Right kidney (tissue), 1 donor: ENCODE measurements around the gene MED12L.

Experiments
- DNase-seq: peaks from one replicate; pipeline ENCODE4 v3.0.0-alpha.2; 2016

Gene MED12L

DNA sequence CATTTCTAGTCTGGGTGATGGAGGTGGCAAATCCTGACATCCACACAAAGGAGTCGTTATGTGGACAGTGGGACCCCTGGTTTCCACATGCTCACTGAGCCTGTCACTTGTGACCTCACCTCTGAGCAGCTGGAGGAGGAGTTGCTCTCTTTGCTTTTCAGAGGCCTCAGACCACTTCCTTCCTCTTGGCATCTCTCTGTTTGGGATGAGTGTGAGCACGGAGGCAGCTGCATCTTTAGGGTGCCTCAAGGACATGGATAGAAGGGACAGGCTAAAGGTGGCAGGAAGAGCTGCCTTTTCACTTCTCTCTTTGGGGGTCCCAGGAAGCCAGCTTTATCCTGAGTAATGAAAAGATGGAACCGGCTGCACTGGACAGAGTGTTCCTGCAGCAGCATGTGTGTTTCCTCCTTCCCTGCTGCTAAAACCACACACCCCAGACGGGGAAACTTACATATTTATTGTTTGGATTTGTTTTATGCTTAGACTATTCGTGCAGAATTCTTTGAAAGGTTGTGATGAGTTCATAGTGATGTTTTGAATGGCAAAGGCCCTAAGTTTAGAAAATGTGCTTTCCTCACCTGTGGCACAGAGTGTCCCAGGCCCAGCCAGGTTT, 85.8 kb downstream of the MED12L start:
- DNase-seq = no peak

DNA sequence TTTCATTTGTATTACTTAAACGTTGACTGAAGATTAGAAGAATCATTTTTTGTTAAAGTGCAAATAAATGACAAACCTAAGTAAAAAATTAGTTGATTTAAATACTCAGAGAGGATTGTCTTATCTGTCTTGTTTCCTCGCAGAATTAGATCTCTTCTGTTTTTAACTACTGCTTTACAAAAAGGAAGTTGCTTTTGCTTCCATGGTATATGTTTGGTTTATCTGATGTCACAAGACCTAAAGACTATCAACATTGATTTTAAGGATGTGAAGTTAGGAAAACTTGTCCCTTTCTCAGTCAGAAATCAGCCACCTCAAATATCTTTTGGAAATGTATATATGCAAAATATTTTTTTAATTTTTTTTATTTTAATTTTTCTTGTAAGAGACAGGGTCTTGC, 88.9 kb downstream of the MED12L start:
- DNase-seq = no peak

DNA sequence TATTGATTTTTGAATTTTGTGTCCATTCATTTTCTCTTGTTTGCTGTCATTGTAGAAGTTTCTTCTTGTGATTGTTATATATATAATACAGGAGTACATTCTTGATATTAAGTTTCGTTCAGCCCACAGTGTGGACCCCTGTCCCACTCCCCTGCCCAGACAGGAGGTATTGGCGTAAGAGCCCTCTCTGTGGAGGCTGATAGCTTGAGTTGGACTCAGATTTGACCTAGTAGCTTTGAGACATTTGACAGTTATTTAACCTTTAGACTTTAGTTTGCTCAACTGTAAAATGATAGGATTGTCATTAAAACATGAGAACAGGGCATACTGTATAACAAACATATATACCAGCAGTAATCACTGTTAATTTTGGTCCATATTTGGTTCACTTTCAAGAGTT, 90.5 kb downstream of the MED12L start:
- no peak for DNase-seq

DNA sequence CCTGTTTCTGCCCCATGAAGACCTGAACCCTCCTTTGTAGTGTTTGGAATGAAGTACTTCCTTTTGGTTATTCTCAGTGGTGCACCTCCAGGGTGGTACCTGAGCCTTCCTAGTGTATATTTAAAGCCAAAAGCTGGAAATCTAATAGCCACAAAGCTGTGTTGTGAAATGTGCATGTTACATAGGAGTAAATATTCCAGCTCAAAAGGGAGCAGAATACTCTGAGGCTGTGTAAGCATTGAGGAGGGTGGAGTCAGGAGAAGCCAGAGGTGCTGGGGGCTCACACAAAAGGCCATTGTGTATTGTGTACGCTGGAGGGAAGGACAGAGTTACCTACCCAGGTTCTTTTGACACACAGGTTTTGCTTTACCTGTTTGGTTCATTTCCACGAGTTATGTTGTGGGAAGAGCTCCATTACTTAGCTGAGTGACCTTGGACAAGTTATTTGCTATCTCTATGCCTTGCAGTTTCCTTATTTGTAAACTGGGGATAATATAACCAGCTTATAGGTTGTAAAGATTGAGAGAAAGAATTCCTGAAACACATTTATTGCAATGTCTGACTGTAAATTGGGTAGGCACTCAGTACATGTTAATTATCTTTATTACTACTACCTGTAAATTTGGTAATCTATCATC, 92.9 kb downstream of the MED12L start:
- DNase-seq = no peak

DNA sequence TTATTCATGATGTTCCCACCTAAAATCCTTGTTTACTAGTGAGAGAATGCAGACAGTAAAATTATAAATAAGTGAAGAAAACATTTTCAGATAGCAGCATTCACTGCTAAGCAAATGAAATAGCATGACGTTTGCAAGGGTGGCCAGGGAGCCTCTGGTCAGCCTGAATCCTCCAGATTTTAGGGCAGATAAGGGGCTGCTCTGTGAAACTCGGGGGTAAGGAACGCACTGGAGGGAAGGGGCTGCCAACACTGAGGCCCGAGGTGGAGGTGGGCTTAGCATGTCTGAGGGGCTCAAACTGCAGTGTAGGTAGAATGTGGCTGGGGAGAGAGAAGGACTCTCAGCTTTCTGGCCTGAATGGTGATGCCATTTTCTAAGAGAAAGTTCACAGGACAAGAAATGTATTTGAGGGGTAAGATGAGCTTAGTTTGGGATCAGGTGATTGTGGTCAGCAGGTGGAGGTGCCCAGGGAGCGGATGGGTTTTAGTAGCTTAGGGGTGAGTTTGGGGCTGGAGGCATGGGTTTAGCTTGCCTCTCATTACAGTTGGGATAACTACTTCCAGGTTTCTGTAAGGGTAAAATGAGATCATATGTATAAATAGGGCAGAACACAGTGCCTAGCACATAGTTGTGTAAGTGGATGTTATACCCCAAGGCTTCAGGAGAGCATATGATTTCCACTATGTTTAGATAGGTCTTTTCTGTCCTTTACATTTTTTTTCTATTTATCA, 97.0 kb downstream of the MED12L start:
- DNase-seq = no peak

DNA sequence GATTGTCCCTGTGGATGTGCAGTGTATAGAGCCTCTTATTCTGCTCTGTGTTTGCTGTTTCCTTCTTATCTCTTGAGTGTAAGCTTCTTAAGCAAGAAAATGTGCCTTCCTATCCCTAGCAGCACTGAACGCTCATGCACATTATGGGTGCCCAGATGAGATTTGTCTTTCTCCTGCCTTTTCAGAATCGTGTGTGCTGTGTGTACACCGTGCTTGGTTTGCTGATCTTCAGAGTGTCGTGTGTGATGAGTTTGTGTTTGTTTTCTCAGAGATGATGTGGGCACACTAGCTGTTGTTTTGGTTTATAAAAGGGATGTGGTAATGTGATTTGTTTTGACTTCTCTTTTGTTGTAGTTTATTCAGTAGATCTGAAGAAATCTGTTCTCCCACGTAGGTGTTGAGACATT, 97.8 kb downstream of the MED12L start:
- DNase-seq = no peak

DNA sequence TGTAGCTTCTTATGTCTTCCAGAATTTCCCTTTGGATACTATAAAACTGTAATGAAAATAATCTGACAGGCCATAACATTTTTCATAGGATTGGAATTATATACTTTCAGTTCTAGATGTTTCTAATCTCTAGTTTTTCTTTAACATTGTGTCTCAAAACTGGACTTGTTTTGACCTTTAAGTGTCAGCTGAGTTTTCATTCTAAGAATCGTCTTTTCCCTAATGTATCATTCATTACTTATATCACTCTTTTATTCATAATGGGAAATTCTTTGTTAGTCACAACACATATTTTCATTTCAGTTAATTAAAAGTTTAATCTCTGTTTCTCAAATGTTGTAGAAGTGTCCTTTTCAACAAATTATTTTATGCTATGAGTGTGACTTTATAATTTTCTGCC, 105.6 kb downstream of the MED12L start:
- DNase-seq = no peak

DNA sequence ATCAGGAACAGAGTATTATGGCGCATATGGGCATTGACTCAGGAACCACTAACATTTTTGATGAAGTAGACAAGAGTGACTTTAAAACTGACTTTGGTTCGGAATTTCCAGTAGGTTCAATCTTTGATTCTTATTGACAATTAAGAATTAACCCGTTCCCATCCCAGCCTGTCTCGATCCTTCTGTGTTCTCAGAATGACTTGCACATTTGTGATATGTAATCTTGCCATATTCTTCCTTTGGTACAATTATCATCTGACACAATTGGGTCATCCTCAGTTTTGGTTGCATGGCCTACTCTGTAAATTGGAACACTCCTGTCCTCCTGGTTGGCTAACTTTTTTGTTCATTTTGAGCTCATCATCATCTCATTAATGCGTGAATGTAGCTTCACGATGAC, 107.1 kb downstream of the MED12L start:
- DNase-seq = no peak

DNA sequence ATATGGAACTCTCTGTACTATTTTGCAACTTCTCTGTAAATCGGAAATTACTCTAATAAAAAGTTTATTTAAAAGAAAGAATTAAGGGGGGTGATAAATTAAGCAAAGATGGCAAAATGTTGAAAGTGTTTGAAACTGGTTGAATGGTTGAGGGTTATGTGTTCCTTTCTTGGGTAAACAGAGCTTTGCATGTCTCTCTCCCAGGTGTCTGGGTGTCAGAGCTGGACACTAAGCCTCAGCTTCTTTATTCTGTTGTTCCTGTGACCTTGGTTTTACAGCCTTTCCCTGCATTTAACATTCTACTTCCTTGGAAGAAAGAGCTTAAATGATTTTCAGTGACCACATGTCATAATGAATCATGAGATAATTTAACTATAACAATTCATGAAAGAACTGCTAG, 110.4 kb downstream of the MED12L start:
- no peak for DNase-seq

DNA sequence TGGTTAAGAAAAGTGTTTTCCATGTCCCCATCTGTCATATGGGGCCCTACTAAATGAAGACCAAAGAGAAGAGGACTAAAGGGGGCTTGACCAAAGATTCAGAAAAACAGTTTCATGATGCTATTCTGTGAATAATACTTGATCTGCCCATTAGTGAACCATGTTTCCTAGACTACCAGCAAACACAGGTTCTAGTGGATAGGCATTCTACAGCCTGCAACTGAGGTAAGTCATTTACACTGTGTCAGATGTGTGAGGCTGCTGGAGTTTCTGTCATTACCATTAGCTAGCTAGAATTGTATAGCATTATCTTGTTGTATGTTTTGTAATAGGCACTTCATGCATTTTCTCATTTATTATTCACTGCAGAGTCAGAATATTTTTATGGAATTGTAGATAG, 111.0 kb downstream of the MED12L start:
- no peak for DNase-seq

DNA sequence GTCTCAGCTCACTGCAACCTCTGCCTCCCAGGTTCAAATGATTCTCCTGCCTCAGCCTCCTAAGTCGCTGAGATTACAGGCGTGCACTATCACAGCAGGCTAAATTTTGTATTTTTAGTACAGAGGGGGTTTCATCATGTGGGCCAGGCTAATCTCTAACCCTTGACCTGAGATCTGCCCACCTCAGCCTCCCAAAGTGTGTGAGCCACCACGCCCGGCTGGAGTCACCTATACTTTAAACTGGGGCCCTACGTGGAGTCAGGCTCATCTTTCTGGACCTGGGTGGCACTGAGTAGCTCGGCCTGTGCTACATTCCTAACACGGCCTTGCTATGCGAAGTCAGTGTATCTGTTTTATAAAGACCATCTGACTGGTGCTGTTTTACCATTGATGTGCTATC, 111.8 kb downstream of the MED12L start:
- no peak for DNase-seq

DNA sequence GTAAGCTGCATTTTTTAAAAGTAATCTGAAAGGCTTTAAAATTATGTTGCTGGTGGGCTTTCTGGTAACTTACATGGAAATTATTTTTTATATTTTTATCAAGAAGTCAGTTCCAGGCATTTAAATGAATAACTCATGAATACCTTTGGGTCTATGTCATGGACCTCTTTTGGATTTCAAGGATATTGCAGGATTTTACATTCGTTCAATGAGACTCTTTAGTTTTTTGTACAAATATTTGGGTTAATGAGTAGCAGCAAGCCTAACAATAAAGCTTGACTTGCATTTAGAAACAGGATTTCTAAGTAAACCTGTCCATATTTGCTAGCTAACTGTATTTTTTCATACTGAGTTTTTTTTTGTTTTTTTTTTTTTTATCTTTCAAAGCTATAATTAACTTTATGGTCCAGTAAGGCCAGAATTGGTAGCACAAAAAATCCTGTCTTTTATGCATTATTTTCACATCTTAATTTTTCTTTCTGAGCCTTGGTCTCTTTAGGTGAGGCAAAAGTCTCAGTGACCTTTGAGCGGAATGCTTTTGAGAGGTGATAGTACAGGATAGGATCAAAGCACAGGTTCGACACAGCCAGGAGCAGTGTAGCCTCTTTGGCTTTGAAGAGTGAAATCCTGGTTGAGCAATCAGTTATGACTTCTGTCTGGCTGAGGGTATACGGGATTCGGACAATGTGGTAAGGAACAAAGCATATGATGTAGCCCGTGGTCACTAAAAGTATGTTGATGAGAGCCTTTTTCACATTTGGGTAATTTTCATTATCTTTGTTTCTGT, 112.7 kb downstream of the MED12L start:
- no peak for DNase-seq

DNA sequence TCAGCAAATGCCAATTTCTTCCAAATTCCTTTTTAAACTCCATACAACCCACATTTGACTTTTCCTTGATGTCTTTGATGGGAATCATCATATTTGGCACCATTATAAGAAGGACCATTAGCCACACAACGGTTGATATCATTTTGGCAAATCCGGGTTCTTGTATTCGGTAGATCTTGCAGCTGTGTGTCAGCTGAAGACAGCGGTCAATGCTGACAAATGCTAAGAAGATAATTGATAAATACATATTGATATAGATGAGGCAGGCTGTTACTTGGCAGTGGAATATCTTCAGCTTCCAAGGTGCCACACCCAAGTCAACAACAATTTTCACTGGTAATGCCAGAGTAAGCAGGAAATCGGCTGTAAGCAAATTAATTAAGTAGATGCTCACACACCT, 113.4 kb downstream of the MED12L start:
- DNase-seq = no peak

DNA sequence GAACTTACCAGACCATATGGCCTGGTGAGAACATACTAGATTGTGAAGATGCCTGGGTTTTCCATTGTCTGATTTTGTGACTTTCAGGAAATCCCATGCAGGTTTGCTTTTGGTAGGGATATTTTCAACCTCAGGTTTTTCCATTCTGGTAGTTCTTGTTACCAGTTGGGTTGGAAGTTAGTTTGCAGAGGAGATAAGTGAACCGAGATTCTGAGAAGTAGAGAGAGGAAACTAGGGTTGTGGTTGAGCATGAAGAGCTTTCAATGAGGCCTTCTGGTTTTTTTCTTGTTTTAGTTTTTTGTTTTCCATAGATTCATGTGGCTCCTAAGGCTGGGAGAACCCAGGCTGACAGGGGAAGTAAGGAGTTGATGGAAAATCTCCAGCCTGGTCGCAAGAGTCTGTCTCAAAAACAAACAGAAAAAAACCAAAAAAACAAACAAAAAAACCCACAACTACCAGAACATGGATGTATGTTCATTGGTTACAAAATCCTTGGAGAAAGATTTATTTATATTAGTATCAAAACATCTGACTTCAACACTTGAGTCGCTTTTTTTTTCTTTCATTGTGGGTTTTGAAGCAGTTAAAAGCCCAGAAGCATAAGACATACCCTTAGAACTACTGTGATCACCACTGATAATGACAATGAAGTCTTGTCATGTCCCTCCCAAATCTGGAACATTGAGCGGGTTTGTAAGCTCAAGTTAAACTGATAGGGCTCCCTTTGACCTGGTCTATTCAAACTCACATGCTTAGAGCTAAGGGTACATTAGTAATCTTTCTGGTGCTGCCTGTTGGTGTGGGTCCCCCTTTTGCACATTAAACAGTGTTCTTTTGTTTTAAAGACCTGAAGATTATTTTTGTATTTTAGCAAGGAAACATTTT, 114.3 kb downstream of the MED12L start:
- no peak for DNase-seq

DNA sequence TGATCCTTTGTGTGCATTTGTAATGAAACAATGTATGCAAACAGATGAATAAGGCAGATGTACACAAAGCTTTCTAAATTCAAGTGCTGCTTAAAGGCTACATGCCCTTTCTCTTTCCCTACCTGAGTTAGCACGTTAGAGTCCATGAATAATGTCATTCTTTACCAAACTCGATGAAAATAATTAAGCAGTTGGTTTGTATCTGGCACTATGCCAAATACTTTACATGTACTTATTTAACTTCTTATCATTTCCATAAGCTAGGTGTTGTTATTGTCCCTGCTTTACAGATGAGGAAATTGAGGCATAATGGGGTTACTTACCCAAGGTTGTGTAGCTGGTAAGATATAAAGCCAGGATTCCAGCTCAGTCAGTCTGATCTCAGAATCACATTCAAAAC, 115.1 kb downstream of the MED12L start:
- DNase-seq = no peak

DNA sequence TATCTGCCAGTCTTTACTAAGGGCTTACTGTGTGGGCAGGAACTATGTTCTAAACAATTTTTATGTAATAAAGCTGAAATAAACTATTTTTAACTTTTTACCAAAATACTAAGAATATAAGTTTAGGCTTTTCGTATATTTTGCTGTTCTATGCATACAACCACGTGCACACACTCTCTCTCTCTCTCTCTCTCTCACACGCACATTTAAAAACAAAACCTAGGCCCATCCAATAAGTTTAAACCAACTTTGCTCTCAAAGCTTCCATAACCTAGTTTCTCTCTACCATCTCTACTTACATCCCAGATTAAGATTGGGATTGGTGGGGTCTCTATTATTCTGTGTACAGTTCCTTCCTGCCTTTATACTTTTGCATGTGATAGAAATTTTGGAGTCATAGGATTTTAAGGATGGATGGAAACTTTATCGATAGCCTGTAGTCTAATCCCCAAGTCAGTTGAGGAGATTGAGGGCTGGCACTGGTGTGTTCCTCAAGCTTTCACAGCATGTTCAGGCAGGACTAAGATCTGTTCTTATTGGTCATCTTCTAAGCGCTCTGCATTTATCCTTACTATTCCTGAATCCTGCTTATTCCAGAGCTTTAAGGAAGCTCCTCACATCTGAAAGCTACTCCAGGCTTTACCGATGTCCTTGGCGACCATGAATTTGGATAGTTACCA, 115.7 kb downstream of the MED12L start:
- DNase-seq = no peak

DNA sequence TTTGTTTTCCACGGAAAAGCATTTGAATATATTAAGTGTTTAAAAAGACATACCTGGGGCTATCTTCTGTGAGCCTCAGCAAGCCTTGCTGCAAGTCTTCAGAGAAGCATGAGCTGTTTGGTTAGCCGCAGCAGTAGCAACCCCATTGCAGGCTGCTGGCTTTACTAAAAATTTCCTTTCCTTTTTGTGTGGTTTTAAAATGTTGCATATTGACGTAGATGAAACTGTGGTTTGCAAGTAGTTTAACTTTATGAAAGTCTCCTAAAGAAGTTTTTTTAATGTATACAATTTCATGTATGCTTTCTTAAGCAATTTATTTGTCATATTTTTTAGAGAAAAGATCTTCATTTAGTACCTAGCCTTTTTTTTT, 117.6 kb downstream of the MED12L start, which contains the start of gene GPR171:
GPR171 (minus strand) TSS at position 166 of the 370 bp plus-strand sequence. CDS start 3,830 bp downstream, outside the sequence.
- no peak for DNase-seq

DNA sequence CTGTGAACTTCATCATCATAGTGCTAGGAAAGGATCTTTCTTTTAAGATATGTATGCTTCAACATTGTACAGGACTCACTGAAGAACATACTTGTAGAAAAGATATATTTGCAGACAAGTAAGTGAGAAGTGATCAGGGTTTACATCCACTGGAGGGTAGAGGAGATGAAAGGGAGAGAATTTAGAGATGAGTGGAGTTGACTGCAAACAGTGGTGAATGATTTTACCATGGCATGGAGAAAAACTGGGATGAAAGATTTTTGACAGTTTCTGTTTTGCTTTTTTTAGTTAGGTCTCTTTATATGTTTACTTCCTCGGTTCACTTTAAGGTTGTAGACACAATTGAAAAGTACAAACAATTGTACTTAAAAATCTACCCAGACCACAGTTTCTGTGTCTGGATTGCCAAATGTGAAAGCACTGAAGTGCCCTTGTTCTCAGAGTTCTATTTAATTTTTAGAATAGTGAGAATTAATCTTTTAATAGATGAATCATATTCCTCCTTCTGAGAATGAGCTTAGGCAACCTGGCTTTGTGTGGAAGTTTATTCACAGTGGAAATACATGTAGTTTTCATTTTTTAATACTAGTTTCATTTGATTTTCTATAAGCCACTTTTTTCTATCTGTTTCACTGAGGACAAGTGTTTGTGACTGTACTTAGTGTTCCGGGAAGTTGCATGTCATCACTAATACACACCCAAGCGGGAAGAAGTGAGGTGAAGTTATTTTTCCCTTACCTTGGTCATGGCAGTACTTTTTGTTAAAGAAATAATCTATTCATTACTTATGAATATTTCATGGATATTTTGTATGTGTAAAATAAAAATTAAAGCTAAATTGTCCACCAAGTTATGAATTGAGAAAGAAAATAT, 119.3 kb downstream of the MED12L start:
- no peak for DNase-seq

DNA sequence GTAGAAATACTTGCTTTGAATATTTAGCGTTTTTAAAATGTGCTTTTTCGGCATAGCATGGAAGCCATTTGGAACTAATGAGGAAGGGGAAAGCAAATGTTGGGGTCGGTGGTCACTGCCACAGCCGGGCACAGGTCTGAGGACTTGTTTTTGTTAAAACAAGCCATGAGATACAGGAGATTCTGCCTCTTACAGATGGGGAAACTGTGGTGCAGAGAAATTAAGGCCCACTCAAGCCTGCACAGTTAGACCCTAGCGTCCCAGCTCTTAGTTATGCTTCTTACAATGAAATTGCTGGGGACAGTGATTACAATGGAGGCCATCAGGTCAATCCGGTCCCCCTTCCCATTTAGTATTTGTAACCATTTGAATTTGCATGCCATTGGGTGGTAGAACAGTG, 120.0 kb downstream of the MED12L start:
- no peak for DNase-seq

DNA sequence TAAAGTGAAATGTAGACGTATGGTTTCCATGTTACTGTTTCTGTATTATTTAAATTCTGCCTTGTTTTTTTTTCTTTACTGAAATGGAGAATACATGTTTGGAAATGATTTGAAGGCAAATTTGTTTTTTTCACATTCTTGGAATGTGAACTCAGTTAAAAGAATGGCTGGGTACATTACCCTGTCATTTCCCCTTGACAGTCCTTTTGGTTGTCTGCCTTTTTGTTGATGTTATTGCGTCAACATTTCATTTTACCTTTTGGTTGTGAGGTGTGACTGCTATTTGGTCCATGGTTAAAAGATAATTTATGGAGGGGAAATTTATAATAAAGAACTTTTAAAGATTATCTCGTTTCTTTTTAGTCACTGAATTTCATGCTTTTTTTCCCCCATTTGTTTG, 120.7 kb downstream of the MED12L start:
- DNase-seq = no peak
